GM18498 (cell line): Measurements from ENCODE around the gene CPNE1.

Source experiments
- ATAC-seq: cut with Tn5 transposase; IDR thresholded peaks from one replicate; pipeline ENCODE4 v1.9.1; 2021; ENCODE audit warnings: mild to moderate bottlenecking, moderate library complexity; ENCODE audit not compliant: unreplicated experiment

The CPNE1 gene

DNA sequence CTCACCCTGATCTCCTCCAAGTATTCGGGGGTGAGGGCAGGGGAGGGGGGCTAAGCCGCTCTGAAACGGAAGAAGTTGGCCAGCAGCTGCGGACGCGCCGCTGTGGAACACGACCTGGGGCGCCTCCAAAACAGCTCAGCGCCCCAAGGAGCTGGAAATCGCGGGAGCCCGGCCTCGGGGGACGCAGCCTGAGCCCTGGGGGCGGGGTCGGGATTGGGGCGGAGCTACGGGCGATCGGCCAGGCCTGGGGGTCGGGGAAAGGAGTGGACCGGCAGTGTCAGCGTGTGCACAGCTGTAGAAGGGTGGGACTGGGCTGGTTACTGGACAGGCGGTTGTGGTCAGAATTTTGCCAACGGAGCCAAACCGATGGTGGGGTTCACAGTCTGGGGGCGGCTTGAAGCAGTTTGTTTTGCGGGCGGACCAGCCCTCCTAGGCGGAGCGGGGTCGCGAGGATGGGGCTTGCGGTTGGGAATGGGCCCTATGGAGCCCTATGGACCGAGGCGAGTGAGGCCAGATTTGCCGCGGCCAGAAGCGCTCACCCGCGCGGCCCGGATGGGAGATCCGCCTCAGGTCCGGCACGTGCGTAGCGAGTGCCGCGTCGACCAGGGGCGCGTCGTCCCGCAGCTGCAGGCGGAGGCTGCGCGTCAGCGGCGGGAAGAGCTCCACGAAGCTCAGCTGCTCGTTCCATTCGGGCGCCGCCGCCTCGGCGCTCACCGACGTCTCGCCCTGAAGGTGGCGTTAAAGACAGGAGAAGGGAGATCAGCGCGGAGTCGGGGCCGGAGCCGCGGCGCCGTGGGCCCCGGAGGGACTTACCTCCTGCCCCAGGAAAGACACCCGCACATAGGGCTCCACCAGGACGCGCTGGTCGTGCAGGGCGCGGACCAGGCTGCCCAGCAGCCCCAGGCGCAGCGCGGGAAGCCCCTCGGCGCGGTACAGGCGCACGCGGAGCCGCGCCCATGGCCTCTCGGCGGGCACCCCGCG is 63.4 kb downstream of the CPNE1 start:
- ATAC-seq = peak; percentile 61

DNA sequence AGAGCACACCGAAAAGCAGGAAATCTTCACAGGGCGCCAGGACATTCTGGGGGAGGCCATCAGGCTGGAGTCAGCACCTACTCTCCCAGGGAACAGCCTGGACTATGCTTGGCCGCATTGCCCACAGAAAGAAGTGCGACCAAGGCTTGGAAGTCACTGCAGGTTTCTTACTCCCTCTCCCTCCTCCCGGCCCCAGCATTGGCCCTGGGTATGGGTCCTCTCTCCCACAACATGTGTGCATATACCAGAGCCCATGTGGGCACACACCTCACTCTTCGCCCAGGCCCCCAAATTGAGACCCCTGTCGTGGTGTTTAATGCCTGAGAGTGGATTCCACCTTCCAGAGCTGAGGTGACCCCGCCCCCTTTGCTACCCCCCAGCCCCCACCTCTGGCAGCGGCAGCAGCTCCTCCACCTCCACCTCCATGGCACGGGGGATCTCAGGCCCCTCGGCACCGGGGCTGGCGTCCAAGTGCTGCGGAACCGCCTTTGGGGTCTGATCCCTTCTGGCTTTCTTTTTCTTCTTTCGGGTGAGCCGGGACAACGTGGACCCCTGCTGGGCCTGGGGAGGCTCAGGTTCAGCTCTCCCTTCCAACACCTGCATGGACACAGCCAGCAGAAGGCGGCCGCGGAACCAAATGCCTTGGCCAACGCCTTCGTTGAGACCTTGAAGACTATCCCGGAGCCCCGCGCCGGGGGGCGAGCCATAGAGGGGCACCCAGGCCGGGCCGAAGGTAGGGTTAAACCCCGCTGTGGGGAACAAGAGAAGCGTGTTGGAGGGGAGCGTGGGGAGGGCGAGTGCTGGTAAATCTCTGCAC is 64.3 kb downstream of the CPNE1 start:
- ATAC-seq = no peak

DNA sequence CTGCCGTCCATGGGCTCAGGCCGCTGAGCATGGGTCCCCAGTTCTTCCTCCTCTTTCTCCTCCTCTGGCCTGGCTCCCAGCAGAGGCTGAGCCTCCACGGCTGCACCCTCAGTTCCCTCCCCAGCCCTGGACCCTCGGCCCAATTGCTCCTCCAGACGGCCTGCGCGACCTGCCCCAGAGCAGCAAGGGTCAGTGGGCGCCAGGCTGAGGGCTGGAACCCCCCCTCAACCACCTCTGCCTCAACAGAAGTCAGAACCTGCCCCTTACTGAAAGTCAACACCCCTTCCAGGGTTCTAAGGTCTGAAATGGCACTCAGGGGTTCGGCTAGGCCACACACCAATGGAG is 65.0 kb downstream of the CPNE1 start:
- ATAC-seq = no peak

DNA sequence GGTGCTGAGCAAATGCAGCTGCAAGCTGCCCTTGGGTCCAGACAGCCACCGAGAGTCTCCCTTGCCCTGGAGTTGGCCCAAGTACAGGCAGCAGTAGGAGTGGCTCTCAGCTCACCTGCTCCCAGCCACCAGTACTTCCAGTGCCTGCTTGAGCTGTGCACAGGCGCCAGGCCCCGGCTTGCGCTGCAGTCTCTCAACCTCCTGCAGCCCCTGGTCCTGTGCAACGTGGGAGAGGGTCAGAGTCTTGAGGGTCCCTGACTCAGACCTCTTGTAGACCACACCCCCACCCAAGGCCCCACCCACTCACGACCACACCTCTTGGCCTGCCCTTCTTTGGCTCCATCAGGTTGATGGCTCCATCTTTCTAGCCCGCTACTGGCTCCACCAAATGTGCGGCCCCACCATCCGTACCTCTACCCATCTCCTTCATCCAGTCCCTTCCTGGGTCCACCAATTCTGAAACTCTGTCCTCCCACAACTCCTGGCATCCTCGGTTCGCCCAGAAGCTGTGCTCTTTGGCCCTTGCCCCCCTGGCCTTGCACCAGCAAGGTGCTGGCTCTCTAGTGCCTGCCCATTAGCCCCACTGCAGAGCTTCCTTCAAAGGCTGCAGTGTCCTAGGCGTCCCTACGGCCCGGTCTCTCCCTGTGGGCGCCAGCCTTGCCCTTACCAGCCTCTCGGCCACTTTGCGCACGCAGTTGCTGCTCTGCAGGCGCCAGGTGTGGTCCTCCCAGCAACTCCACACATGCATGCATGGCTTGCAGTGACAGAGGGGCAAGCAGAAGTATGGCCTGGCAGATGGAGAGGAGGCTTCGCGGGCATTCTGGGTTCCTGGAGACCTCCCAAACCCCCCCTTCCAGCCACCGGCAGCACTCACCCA is 65.6 kb downstream of the CPNE1 start:
- no peak for ATAC-seq

DNA sequence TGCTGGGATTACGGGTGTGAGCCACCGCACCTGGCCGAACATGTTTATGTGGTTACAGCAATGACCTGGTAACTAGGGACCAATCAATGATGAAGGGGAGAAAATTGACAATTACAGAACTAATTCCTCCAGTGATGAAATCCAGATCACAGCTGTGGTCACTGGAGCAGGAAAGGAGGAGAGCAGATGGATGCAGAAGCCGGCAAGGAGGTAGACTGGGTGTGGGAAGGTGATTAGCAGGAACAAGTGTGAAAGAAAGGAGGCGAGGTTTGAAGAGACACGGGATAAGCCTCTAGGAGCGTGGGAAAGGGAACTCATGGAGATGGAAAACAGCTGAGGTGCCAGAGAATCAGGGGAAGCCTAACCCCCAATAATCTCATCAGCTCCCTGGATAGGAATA is 66.2 kb downstream of the CPNE1 start:
- ATAC-seq = no peak

DNA sequence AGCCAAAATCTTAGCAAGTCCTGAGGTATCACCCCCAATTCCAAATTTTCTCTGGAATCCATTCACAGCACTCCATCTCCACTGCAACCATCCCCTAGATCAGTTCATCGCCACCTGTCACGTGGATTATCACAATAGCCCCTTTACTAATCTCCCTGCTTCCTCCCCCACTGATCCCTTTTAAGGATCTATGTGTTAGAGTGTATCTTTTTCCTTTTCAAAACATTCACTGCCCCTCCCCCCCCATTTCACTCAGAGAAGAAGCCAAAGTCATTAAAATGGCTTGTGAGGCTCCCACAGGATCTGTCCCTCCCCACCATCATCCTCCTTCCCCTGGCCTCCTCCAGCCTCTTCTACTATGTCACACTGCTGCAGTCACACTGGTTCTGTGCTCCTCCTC is 67.5 kb downstream of the CPNE1 start:
- ATAC-seq = no peak

DNA sequence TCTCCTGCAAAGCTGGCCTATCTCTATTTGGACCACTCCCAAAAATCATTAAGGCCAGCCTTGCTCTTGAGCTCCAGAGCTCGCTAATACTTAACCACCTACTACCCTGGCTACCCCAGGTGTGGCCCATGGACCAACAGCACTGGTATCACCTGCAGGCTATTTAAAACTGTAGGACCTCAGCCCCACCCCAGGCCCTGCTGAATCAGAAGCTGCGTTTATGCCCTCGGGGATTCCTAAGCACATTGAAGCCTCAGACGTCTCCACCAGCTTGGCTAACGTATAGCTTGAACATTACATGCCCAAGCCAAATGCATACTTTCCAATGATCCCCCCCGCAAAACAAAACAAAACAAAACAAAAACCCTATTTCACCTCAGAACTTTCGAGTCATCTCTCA is 68.8 kb downstream of the CPNE1 start:
- no peak for ATAC-seq

DNA sequence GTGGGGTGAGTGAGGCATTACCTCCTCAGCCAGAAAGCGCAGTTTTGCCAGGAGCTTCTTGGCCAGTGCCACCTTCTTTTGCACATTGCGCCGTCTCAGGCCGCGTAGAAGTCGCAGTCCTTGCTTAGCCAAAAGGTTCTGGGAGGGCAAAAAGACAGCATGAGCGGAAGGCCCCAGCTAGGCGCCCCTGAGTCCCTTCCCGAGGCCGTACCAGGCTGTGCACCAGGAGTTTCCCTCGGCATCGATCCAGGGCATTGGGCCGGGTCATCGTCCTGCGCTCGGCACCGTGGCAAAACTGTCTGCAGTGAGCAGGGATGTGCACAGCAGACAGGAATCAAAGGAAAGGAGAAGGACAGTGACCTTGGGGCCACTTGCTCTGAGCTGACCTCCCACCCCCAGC is 69.2 kb downstream of the CPNE1 start:
- no peak for ATAC-seq

DNA sequence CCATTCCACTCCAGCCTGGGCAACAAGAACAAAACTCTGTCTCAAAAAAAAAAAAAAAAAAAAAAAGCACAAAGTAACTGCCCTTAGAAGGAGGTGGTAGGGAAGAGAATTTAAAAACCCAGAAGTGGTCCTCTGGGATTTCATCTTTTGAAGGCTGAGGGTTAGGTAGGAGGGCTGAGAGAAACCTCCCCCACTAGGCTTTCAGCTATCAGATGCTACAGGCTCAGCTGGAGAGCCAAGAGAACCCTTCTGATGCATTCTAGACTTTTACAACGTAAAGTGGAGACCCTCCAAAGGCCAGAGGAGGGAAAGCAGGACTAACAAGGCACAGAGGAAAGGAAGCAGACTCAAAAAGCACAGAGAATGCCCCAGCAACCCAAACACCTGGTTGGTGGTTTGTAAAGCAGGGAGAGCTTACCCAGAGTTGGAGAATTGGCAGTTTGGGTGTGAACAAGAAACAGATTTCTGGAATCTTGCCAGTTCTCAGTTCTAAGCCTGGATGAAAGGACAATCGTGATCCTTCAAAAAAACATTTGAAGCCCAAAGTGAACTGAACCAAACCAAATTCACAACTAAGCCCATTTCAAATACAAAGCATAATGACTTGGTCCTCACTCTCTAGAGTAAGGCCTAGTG is 72.2 kb downstream of the CPNE1 start:
- no peak for ATAC-seq

DNA sequence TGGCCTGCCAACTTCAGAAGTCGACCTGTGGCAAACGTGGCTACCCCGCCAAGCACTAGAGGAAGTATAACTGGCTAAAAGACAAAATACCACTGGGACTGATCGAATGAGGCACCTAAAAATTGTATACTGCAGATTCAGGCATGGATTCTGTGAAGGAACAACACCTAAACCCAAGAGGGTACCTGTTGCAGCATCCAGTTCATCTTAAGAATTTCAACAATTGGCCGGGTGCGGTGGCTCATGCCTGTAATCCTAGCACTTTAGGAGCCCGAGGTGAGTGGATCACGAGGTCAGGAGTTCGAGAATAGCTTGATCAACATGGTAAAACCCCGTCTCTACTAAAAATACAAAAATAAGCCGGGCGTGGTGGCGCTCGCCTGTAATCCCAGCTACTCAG is 76.3 kb downstream of the CPNE1 start:
- ATAC-seq = no peak

DNA sequence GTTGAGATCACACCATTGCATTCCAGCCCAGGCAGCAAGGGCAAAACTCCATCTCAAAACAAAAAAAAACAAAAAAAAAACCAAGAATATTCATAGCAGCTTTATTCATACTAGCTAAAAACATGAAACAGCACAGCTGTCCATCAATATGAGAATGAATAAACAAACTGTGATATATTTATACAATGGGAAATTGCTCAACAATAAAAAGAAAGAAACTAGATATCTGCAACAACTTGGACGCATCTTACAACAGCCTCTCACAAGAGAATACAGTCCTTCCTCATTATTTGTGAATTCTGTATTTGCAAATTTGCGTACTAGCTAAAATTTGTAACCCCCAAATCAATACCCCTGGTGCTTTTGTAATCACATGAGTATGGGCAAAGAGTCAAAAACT is 77.3 kb downstream of the CPNE1 start:
- ATAC-seq = no peak

DNA sequence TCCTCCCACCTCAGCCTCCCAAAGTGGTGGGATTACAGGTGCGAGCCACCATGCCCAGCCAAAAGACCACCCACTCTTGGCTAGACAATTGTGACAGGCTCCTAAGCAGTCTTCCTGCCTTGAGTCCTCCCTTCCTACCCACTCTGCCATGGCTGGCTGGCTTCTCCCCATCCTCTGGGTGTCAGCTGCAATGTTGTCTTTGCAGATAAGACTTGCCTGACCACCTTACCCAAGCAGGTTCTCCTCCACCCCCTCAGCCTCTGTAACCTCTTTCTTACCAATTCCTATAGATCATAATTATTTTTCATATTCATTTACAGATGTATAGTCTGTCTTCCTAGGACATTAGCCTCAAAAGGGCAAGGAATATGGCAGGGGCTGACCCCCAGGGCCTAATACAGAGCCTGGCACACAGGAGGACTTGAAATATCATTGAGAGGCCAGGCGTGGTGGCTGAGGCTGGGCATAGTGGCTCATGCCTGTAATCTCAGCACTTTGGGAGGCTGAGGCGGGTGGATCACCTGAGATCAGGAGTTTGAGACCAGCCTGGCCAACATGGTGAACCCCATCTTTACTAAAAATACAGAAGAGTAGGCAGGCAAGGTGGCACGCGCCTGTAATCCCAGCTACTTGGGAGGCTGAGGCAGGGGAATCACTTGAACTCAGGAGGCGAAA is 77.8 kb downstream of the CPNE1 start:
- no peak for ATAC-seq

DNA sequence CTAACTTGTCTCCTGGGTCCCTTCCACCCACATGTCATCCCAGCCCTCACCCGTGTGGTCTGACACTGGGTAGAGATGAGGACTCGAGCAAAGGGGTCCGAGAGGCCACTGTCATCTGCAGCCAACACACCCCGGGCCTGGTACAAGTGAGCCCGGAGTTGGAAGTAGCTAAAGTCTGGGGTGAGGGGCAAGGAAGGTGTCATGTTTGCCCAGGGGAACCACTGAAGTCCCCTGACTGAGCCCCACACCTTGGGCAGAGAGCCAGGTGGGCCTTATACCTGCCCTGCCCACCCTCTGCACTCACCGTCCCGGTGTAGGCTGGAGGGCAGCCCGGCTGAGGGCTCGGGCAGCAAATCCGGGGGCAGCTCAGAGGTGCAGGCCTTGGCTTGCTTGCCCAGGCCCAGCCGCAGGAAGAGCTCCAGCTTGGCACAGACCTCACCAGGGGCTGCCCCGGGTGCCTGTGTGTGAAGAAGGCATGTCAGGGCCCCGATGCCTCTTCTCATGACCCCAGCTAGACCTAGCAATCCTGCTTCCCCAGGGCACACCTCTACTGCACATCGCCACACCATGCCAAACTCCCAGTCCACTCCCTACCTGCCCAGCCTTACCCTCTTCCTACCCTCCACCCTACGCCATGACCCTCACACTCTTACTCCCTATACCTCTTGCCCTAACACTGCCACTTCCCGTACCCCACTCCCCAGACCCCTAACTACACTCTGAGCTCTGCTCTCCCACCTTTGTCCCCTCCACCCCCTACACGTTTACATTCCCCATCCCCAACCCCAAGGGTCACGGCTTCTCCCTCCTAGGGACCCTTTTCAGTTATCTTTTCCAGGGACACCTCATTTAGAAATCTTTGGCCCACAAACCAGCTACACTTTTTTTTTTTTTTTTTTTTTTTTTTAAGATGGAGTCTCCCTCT is 80.8 kb downstream of the CPNE1 start:
- no peak for ATAC-seq

DNA sequence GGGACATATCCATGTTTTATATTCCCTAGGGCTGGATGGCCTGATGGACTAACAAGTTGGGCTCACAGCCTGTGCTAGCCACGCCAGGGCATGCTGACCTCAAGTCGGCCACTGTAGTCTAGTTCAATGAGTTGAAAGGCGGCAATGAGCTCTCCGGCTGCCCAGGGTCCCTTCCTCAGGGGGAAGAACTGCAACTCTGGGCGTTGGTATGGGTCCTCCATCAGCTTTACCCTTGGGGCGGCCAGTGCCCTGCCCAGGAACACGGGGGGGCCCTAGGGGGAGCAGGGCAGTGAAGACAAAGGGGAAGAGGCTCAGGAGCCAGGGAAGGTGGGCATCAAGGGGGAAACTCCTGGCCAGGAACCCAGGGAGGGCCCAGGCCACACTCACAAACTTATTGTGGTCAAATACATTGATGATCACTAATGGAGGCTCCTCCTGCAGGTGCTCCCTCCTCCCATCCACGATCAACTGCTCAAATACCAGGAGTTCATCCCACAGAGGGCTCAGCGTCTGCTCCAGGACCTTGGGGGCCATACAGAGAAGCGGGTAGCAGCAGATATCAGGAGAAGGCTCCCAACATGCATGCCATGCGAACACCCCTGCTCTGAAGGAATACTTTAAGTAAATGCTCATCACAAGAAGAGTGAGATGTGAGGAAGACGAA is 81.8 kb downstream of the CPNE1 start:
- no peak for ATAC-seq

DNA sequence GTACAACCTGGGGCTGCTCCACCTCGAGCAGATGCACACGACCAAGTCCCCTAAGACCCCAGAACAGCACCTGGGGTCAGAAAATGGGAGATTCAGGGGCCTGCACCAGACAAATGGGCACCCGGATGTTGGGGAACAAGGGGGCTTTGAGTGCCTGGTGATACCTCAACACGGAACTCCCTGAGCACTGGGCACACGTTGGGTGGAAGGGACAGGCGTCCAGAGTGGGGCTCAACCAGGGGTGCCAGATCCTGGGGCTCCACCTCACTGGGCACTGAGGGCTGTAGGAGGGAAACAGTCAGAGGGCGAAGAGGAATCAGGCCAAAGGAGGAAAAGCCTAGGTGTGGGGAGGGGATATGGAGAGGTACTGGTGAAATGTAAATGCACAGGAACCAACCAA is 82.6 kb downstream of the CPNE1 start:
- no peak for ATAC-seq

DNA sequence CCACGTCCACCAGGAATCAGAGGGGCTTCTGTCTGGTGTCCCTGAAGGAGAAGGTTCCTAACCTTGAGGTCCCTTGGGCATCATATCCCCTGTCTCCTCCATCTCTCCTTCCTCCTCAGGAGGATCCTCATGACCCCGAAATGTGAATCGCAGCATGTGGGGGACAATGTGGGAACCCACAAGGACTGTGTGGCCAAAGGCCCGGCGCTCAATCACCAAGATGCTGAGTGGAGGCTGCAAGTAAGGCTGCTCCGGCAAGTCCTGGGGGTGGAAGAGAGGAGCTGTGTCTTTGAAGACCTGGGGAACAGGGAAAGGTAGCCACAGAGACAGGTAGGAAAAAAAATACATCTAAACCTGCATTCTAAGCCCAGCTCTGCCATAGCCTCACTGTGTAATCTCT is 85.5 kb downstream of the CPNE1 start:
- ATAC-seq = no peak

DNA sequence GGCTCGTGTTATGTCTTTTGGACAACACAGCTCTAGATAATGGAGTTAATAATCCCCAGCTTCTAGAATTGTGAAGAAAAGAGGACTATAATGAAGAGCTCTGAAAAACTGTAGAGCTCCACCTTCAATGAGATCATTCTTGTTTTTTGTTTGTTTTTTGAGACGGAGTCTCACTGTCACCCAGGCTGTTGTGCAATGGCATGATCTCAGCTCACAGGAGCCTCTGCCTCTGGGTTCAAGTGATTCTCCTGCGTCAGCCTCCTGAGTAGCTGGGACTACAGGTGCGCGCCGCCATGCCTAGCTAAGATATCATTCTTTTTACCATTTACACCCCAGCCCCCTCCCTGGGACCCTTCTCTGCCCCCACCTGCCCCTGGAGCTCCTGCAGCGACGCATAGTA is 86.2 kb downstream of the CPNE1 start:
- ATAC-seq = no peak

DNA sequence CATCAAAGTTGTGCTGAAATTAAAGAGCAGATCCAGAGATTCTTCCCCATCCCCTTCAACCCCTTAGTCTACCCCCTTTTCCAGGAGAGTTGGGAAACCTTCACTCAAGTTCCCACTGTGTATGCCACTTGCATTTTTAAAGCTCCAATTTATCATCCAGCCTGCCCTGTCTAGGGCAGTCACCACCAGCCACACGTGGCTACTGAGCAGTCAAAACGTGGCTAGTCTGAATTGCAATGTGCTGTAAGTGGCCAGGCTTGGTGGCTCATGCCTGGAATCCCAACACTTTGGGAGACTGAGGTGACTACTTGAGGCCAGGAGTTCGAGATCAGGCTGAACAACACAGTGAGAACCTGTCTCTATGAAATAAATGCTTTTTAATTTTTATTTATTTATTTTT is 87.9 kb downstream of the CPNE1 start:
- ATAC-seq = no peak
